HG02884 (cell line): ENCODE results near the gene SLC38A7.
"Not testable (repeated sequence)": the region's sequence is repeated elsewhere in the genome, so short reads cannot be mapped to it uniquely, and the experiment has no call there.

ENCODE experiments used
- ATAC-seq: cut with Tn5 transposase; IDR thresholded peaks from one replicate; pipeline ENCODE4 v1.9.1; 2021; ENCODE audit warnings: mild to moderate bottlenecking, moderate library complexity; ENCODE audit not compliant: unreplicated experiment

The SLC38A7 gene

GRCh38 chr16:58679763-58680162, 4.8 kb downstream of the SLC38A7 start:
- no peak for ATAC-seq

- ATAC-seq = no peak
These were observed 5.9 kb downstream of the SLC38A7 start for GRCh38 chr16:58678716-58679115.

- ATAC-seq = no peak
These were observed 6.3 kb downstream of the SLC38A7 start for GRCh38 chr16:58678269-58678668.

- ATAC-seq = no peak
These were observed 13.5 kb downstream of the SLC38A7 start for GRCh38 chr16:58670946-58671583.

- no peak for ATAC-seq
These were observed 14.4 kb downstream of the SLC38A7 start for GRCh38 chr16:58670177-58670576.

GRCh38 chr16:58665200-58665599, 19.4 kb downstream of the SLC38A7 start:
- no peak for ATAC-seq

GRCh38 chr16:58661199-58661830, 23.3 kb downstream of the SLC38A7 start:
- peak; percentile 79 for ATAC-seq

- not testable (repeated sequence) for ATAC-seq
These were observed 24.7 kb downstream of the SLC38A7 start for GRCh38 chr16:58659911-58660310.

GRCh38 chr16:58658796-58659211, 25.8 kb downstream of the SLC38A7 start:
- no peak for ATAC-seq

GRCh38 chr16:58656899-58657298, 27.7 kb downstream of the SLC38A7 start:
- no peak for ATAC-seq

GRCh38 chr16:58655215-58655596, 29.4 kb downstream of the SLC38A7 start:
- ATAC-seq = no peak

- no peak for ATAC-seq
These were observed 29.9 kb downstream of the SLC38A7 start for GRCh38 chr16:58654560-58655214.

- no peak for ATAC-seq
These were observed 31.8 kb downstream of the SLC38A7 start for GRCh38 chr16:58652741-58653140.

- ATAC-seq = no peak
These were observed 32.6 kb downstream of the SLC38A7 start for GRCh38 chr16:58651965-58652348.

GRCh38 chr16:58649707-58650106, 34.9 kb downstream of the SLC38A7 start:
- ATAC-seq = no peak

GRCh38 chr16:58647107-58647506, 37.5 kb downstream of the SLC38A7 start:
- ATAC-seq = no peak

GRCh38 chr16:58644765-58645487, 39.6 kb downstream of the SLC38A7 start:
- ATAC-seq = no peak

- ATAC-seq = no peak
These were observed 40.5 kb downstream of the SLC38A7 start for GRCh38 chr16:58644108-58644507.

- ATAC-seq = no peak
These were observed 43.6 kb downstream of the SLC38A7 start for GRCh38 chr16:58640949-58641348.

GRCh38 chr16:58639836-58640235, 44.7 kb downstream of the SLC38A7 start:
- ATAC-seq = no peak

- no peak for ATAC-seq
These were observed 45.3 kb downstream of the SLC38A7 start for GRCh38 chr16:58639230-58639629.
